HCT116 (cell line): ENCODE results near the gene ZFHX3. TPM values are rescaled to one million over a fixed set of nuclear protein-coding genes. Genes with fewer than 3 reads are reported as not detected.

Source experiments
- ATAC-seq: fragments of 200-7000 bp; cut with Tn5 transposase; 2 replicates; pipeline ENCODE4 v1.9.1; 2020; ENCODE audit warnings: mild to moderate bottlenecking, moderate library complexity
- BruUV-seq: library from RNA; stranded (reverse); fragments of 400-500 nt; replicated peaks from 2 replicates; lab custom pipeline; 2021; lab: Mats Ljungman, UMichigan
- CTCF ChIA-PET: fragments of 300-600 bp; sonication (Branson Sonifier 250); formaldehyde crosslinking; loops from one replicate; lab custom pipeline; 2021; ENCODE audit warnings: antibody characterized with exemption; lab: Charles Lee
- POLR2A ChIA-PET: fragments of 300-600, 350-600 bp; sonication (Branson Sonifier 250); formaldehyde crosslinking; loops from one replicate; lab custom pipeline; 2021; ENCODE audit warnings: antibody characterized with exemption; lab: Charles Lee
- RAD21 ChIA-PET, 2 experiments: fragments of 300-600 bp; sonication (Branson Sonifier 250); formaldehyde crosslinking; loops; one replicate each; lab custom pipeline; 2023; ENCODE audit warnings: low total read pairs in 2 of 2; ENCODE audit not compliant: uncharacterized antibody in 2 of 2, unreplicated experiment in 2 of 2, low non-redundant PET in 1 of 2; lab: Charles Lee
- DNase-seq: peaks from one replicate; pipeline ENCODE4 v3.0.0-alpha.2; 2010; ENCODE audit warnings: low read depth, low spot score
- H2AFZ ChIP-seq: fragments of 200-600 bp; shearing (Covaris generic), sonication (generic); 2 replicates; pipeline ENCODE4 v1.6.1; 2017; ENCODE audit warnings: low read depth, mixed run types, mixed read lengths, antibody characterized with exemption, low read length; ENCODE audit not compliant: poor library complexity, severe bottlenecking
- H3K27ac ChIP-seq: 2 replicates; pipeline ENCODE4 v1.5.1; 2012; ENCODE audit warnings: low read depth, low read length
- H3K27me3 ChIP-seq: fragments of 200-600 bp; sonication (generic); 2 replicates; pipeline ENCODE4 v1.6.1; 2016; ENCODE audit warnings: mixed run types, low read length, mixed read lengths; ENCODE audit not compliant: insufficient read depth
- H3K36me3 ChIP-seq, 2 experiments: fragments of 200-500 bp in 1 of 2; fragments of 200-600 bp in 1 of 2; sonication (Bioruptor generic) in 1 of 2; sonication (generic) in 1 of 2; 2 replicates each; pipeline versions ENCODE4 v1.5.1 to v1.6.1; 2014 to 2016; ENCODE audit warnings: low read length in 2 of 2, inconsistent platforms in 1 of 2, mixed read lengths in 1 of 2, mixed run types in 1 of 2; ENCODE audit not compliant: insufficient read depth in 2 of 2, control insufficient read depth in 1 of 2
- H3K4me1 ChIP-seq, 2 experiments: fragments of 200-600 bp in 1 of 2; sonication (generic) in 1 of 2; 2 replicates each; pipeline versions ENCODE4 v1.5.1 to v1.6.1; 2012 to 2017; ENCODE audit warnings: low read length in 2 of 2, inconsistent platforms in 1 of 2, mild to moderate bottlenecking in 1 of 2, mixed read lengths in 1 of 2, mixed run types in 1 of 2, moderate library complexity in 1 of 2; ENCODE audit not compliant: insufficient read depth in 2 of 2, control insufficient read depth in 1 of 2
- H3K4me2 ChIP-seq: fragments of 200-600 bp; sonication (generic); 2 replicates; pipeline ENCODE4 v1.6.1; 2017; ENCODE audit warnings: mixed run types, low read length, mixed read lengths
- H3K4me3 ChIP-seq, 2 experiments: fragments of 200-600 bp in 1 of 2; sonication (generic) in 1 of 2; replicated peaks in 1 of 2; 2 replicates each; pipeline ENCODE4 v1.5.1; 2011 to 2016; ENCODE audit warnings: low read length in 2 of 2, control low read depth in 1 of 2, low read depth in 1 of 2, mild to moderate bottlenecking in 1 of 2, mixed read lengths in 1 of 2, mixed run types in 1 of 2
- H3K79me2 ChIP-seq: fragments of 200-600 bp; sonication (generic); 2 replicates; pipeline ENCODE4 v1.6.1; 2017; ENCODE audit warnings: mild to moderate bottlenecking, mixed run types, low read length, moderate library complexity, mixed read lengths; ENCODE audit not compliant: insufficient read depth
- H3K9ac ChIP-seq: fragments of 200-600 bp; sonication (generic); 2 replicates; pipeline ENCODE4 v1.6.1; 2016; ENCODE audit warnings: low read length, mixed read lengths
- H3K9me2 ChIP-seq: fragments of 200-600 bp; sonication (generic), shearing (Covaris generic); 2 replicates; pipeline ENCODE4 v1.6.1; 2017; ENCODE audit warnings: mixed run types, mild to moderate bottlenecking, moderate library complexity; ENCODE audit not compliant: insufficient read depth
- H3K9me3 ChIP-seq, 2 experiments: fragments of 200-500 bp in 1 of 2; fragments of 200-600 bp in 1 of 2; sonication (Bioruptor generic) in 1 of 2; sonication (generic) in 1 of 2; 2 replicates each; pipeline ENCODE4 v1.6.1; 2014 to 2017; ENCODE audit warnings: low read length in 2 of 2, mixed read lengths in 2 of 2, inconsistent platforms in 1 of 2, low read depth in 1 of 2, mild to moderate bottlenecking in 1 of 2, mixed run types in 1 of 2, moderate library complexity in 1 of 2; ENCODE audit not compliant: control insufficient read depth in 1 of 2, insufficient read depth in 1 of 2
- H4K20me1 ChIP-seq: fragments of 200-600 bp; sonication (generic), shearing (Covaris generic); 2 replicates; pipeline ENCODE4 v1.6.1; 2017; ENCODE audit warnings: mixed run types, mild to moderate bottlenecking, moderate library complexity; ENCODE audit not compliant: insufficient read depth
- ATF3 ChIP-seq: IDR thresholded peaks from 2 replicates; pipeline ENCODE4 v1.6.1; 2012
- CBX3 ChIP-seq: IDR thresholded peaks from 2 replicates; pipeline ENCODE4 v1.6.1; 2012; ENCODE audit warnings: low read depth
- CEBPB ChIP-seq: IDR thresholded peaks from 2 replicates; pipeline ENCODE4 v1.6.1; 2012; ENCODE audit warnings: low read depth
- CTCF ChIP-seq, 3 experiments: fragments of 200-600 bp in 1 of 3; sonication (generic) in 1 of 3; IDR thresholded peaks in 2 of 3; conservative IDR thresholded peaks in 1 of 3; 2 replicates each; pipeline ENCODE4 v1.5.1; 2012 to 2017; ENCODE audit warnings: low read depth in 2 of 3, low read length in 2 of 3, antibody characterized with exemption in 1 of 3, borderline replicate concordance in 1 of 3, control low read depth in 1 of 3, mild to moderate bottlenecking in 1 of 3, mixed read lengths in 1 of 3, mixed run types in 1 of 3, moderate library complexity in 1 of 3; ENCODE audit not compliant: insufficient read depth in 1 of 3
- ELF1 ChIP-seq: IDR thresholded peaks from 2 replicates; pipeline ENCODE4 v1.6.1; 2012; ENCODE audit warnings: low read depth, borderline replicate concordance
- EZH2 ChIP-seq: fragments of 200-600 bp; sonication (generic); IDR thresholded peaks from 2 replicates; pipeline ENCODE4 v1.6.1; 2017; ENCODE audit warnings: antibody characterized with exemption, mixed run types
- EZH2phosphoT487 ChIP-seq: fragments of 200-600 bp; IDR thresholded peaks from 2 replicates; pipeline ENCODE4 v1.6.1; 2018; ENCODE audit warnings: antibody characterized with exemption, borderline replicate concordance
- POLR2A ChIP-seq: IDR thresholded peaks from 2 replicates; pipeline ENCODE4 v1.7.0; 2011; ENCODE audit warnings: borderline replicate concordance; ENCODE audit not compliant: insufficient read depth, insufficient read length; ENCODE audit errors: extremely low read depth
- SIN3A ChIP-seq: IDR thresholded peaks from 2 replicates; pipeline ENCODE4 v1.6.1; 2012; ENCODE audit warnings: low read depth
- SRF ChIP-seq: IDR thresholded peaks from 2 replicates; pipeline ENCODE4 v1.6.1; 2012; ENCODE audit warnings: low read depth
- TCF7L2 ChIP-seq: IDR thresholded peaks from 2 replicates; pipeline ENCODE4 v1.7.0; 2011; ENCODE audit warnings: borderline replicate concordance, inconsistent platforms; ENCODE audit not compliant: insufficient read depth, insufficient read length; ENCODE audit errors: extremely low read depth
- YY1 ChIP-seq: IDR thresholded peaks from 2 replicates; pipeline ENCODE4 v1.6.1; 2011; ENCODE audit warnings: low read length, low read depth, moderate library complexity, mild to moderate bottlenecking; ENCODE audit not compliant: insufficient replicate concordance; ENCODE audit errors: extremely low read depth
- intact Hi-C: fragments of 100-400 bp; cut with micrococcal nuclease; formaldehyde crosslinking; loops from 2 replicates; pipeline ENCODE4 v1.10.0; 2022
- total RNA-seq: library from RNA; stranded (reverse); gene quantifications from one replicate; pipeline ENCODE4 v1.2.1, GENCODE V29; 2021; ENCODE audit not compliant: unreplicated experiment

The ZFHX3 gene
- total RNA-seq, 1 experiment from 2014 or later, result 6.3 TPM

GRCh38 chr16:73000020-73000906 is 47.7 kb downstream of the ZFHX3 start:
- H3K27ac ChIP-seq, result no peak overlapping the region
- no peak for ATAC-seq
- peaks cover 4 to 7% of the 10 kb centered on the region in 2 experiments; a peak in 2 of 4 replicates for H3K4me1 ChIP-seq
- peaks cover 0 to 10% of the 10 kb centered on the region in 2 experiments; a peak in 1 of 4 replicates for H3K9me3 ChIP-seq
- no peak for TF ChIP-seq CTCF (IDR thresholded peaks at IDR 0.05 in 2 of 3, conservative IDR thresholded peaks at IDR 0.05 in 1 of 3; ENCODE audit: borderline replicate concordance in 1 of 3, insufficient read depth in 1 of 3, low read depth in 2 of 3, low read length in 2 of 3)
- TF ChIP-seq YY1, result no peak
- no peak for TF ChIP-seq TCF7L2
- no peak for TF ChIP-seq POLR2A
- TF ChIP-seq EZH2phosphoT487, result no peak
- TF ChIP-seq CBX3, result no peak
- no peak for TF ChIP-seq ELF1
- no peak for TF ChIP-seq ATF3
- no peak for TF ChIP-seq CEBPB
- TF ChIP-seq EZH2, result no peak
- TF ChIP-seq SIN3A, result no peak
- no peak for TF ChIP-seq SRF
- no peak overlapping the region for H3K4me3 ChIP-seq
- no peaks in the 10 kb centered on the region for H3K27me3 ChIP-seq
- CTCF ChIA-PET, result no interaction called here
- H3K9ac ChIP-seq, result no peak overlapping the region
- intact Hi-C loops, result no loop called here
- 0 out of 2 replicates have a peak, but pooled peaks cover 2% of the 10 kb centered on the region for H4K20me1 ChIP-seq
- no peaks in the 10 kb centered on the region for H3K9me2 ChIP-seq
- peaks cover 6% of the 10 kb centered on the region for H3K79me2 ChIP-seq
- RAD21 ChIA-PET, result no interaction called here
- no peaks in the 10 kb centered on the region for H3K36me3 ChIP-seq
- no peak for DNase-seq
- BruUV-seq, result no TSS peak
- no peak overlapping the region for H3K4me2 ChIP-seq
- POLR2A ChIA-PET, result no interaction called here
- no peak overlapping the region for H2AFZ ChIP-seq
